GM12891 (cell line): Measurements from ENCODE around the gene COIL.

Experiments
- POLR2A ChIP-seq: IDR thresholded peaks from 2 replicates; pipeline ENCODE4 v1.6.1; 2011; ENCODE audit warnings: low read depth, low read length, control low read depth
- POLR2AphosphoS5 ChIP-seq: IDR thresholded peaks from 2 replicates; pipeline ENCODE4 v1.6.1; 2011; ENCODE audit warnings: low read depth, low read length, control low read depth
- SPI1 ChIP-seq: IDR thresholded peaks from 2 replicates; pipeline ENCODE4 v1.6.1; 2011; ENCODE audit warnings: low read depth, low read length, control low read depth

- no peak for TF ChIP-seq POLR2AphosphoS5
- TF ChIP-seq SPI1, result no peak
- TF ChIP-seq POLR2A, result no peak
Observed at GRCh38 chr17:56890906-56891674, 69.8 kb downstream of the COIL start.
